HepG2 (cell line): ENCODE data around the gene SLC9B2. TPM values are rescaled to one million over a fixed set of nuclear protein-coding genes. Genes with fewer than 3 reads are reported as not detected.

Experiments used
- ATAC-seq: fragments of 200-7000 bp; cut with Tn5 transposase; 3 replicates; pipeline ENCODE4 v1.9.1; 2020; ENCODE audit warnings: mild to moderate bottlenecking, moderate library complexity
- BruUV-seq: library from RNA; stranded (reverse); fragments of 400-500 nt; replicated peaks from 2 replicates; lab custom pipeline; 2021; lab: Mats Ljungman, UMichigan
- CTCF ChIA-PET: fragments of 300-600 bp; formaldehyde crosslinking; extraction: SDS; loops from one replicate; lab custom pipeline; 2021; ENCODE audit warnings: low total read pairs, inconsistent platforms, low intra/inter-chr PET ratio; lab: Yijun Ruan, JAX
- POLR2A ChIA-PET: fragments of 350-600 bp; sonication (Branson Sonifier 250); formaldehyde crosslinking; loops from one replicate; lab custom pipeline; 2020; ENCODE audit warnings: antibody characterized with exemption, inconsistent platforms; lab: Yijun Ruan, JAX
- DNase-seq: peaks from one replicate; pipeline ENCODE4 v3.0.0-alpha.2; 2015; ENCODE audit warnings: low spot score
- FAIRE-seq: peaks from 3 replicates; lab custom pipeline; 2011; peaks lifted over from hg19 to GRCh38; lab: Jason Lieb, UNC
- H2AFZ ChIP-seq: one replicate; pipeline ENCODE4 v1.6.1; 2011; ENCODE audit warnings: low read length, inconsistent platforms
- H3K27ac ChIP-seq: fragments of 300-600 bp; 3 replicates; pipeline ENCODE4 v1.8.0; 2011; ENCODE audit warnings: mixed run types, mild to moderate bottlenecking, mixed read lengths, low read length, inconsistent platforms; ENCODE audit not compliant: insufficient read depth; ENCODE audit errors: extremely low read length
- H3K27me3 ChIP-seq, 2 experiments: fragments of 200-600 bp in 1 of 2; 2 replicates in 1 of 2; 3 replicates in 1 of 2; pipeline versions ENCODE4 v1.6.0 to v1.8.0; 2011; ENCODE audit warnings: low read length in 2 of 2, mild to moderate bottlenecking in 2 of 2, moderate library complexity in 2 of 2, inconsistent platforms in 1 of 2; ENCODE audit not compliant: insufficient read depth in 2 of 2, control insufficient read depth in 1 of 2
- H3K36me3 ChIP-seq, 2 experiments: fragments of 200-600 bp in 1 of 2; replicated peaks in 1 of 2; 2 replicates in 1 of 2; 3 replicates in 1 of 2; pipeline versions ENCODE4 v1.5.1 to v1.8.0; 2011; ENCODE audit warnings: low read length in 2 of 2, inconsistent platforms in 1 of 2; ENCODE audit not compliant: insufficient read depth in 2 of 2, control insufficient read depth in 1 of 2
- H3K4me1 ChIP-seq: 2 replicates; pipeline ENCODE4 v1.5.1; 2012; ENCODE audit warnings: low read length, inconsistent platforms; ENCODE audit not compliant: insufficient read depth
- H3K4me2 ChIP-seq: 2 replicates; pipeline ENCODE4 v1.6.0; 2011; ENCODE audit warnings: low read depth, low read length, inconsistent platforms
- H3K4me3 ChIP-seq, 3 experiments: fragments of 200-600 bp in 1 of 3; sonication (generic), shearing (Covaris generic) in 1 of 3; replicated peaks in 1 of 3; 2 replicates each; pipeline ENCODE4 v1.5.1; 2011 to 2016; ENCODE audit warnings: low read length in 3 of 3, inconsistent platforms in 2 of 3, low read depth in 2 of 3, mild to moderate bottlenecking in 2 of 3, control low read depth in 1 of 3, mixed read lengths in 1 of 3; ENCODE audit not compliant: insufficient read depth in 1 of 3
- H3K79me2 ChIP-seq: one replicate; pipeline ENCODE4 v1.6.1; 2011; ENCODE audit warnings: low read length, inconsistent platforms; ENCODE audit not compliant: insufficient read depth
- H3K9ac ChIP-seq: 2 replicates; pipeline ENCODE4 v1.6.0; 2011; ENCODE audit warnings: mild to moderate bottlenecking, low read depth, low read length, inconsistent platforms; ENCODE audit not compliant: insufficient read depth
- H3K9me3 ChIP-seq: 2 replicates; pipeline ENCODE4 v1.5.1; 2012; ENCODE audit warnings: mild to moderate bottlenecking, low read length
- H4K20me1 ChIP-seq: 2 replicates; pipeline ENCODE4 v1.6.0; 2011; ENCODE audit warnings: inconsistent platforms, mild to moderate bottlenecking, low read length, moderate library complexity; ENCODE audit not compliant: insufficient read depth
- DRAP1 ChIP-seq: IDR thresholded peaks from 2 replicates; pipeline ENCODE4 v1.6.1; 2016; ENCODE audit warnings: missing genetic modification reagents, missing compliant biosample characterization
- ZC3H13 ChIP-seq: sonication (generic); formaldehyde crosslinking; IDR thresholded peaks from 2 replicates; pipeline ENCODE4 v1.8.1; 2023; ENCODE audit warnings: mild to moderate bottlenecking, missing genetic modification reagents, moderate library complexity
- ZNF619 ChIP-seq: sonication (generic); formaldehyde crosslinking; IDR thresholded peaks from 2 replicates; pipeline ENCODE4 v1.4.0; 2020; ENCODE audit warnings: mild to moderate bottlenecking, missing genetic modification reagents
- WGBS: methylation state at CpG from one replicate; pipeline ENCODE4 v1.1.6; 2017; ENCODE audit warnings: low lambda C conversion rate; 5-methylcytosine and 5-hydroxymethylcytosine counted together
- in situ Hi-C: cut with HindIII; loops from 2 replicates; pipeline ENCODE4 v1.10.0; 2017; ENCODE audit warnings: low pct_unique_long_range_greater_than_20kb; ENCODE audit not compliant: extremely low pct_ligation_motif_present
- intact Hi-C: fragments of 100-400 bp; cut with micrococcal nuclease; formaldehyde crosslinking; loops from one replicate; pipeline ENCODE4 v1.10.0; 2022; ENCODE audit not compliant: unreplicated experiment
- polyA plus RNA-seq, 8 experiments: library from polyadenylated mRNA; depleted of rRNA in 3 of 8; stranded (reverse) in 7 of 8; unstranded in 1 of 8; fragments of >200 nt; fragmentation: Illumina TruSeq in 4 of 8; extraction: Trizol in 4 of 8; gene quantifications; 2 replicates each; pipeline versions ENCODE4 v1.2.1 to v1.2.3, GENCODE V29; 2011 to 2016; ENCODE audit warnings: low read depth in 4 of 8, missing spikeins in 1 of 8, mixed read lengths in 1 of 8; ENCODE audit not compliant: insufficient read depth in 1 of 8
- total RNA-seq, 5 experiments: library from RNA; depleted of rRNA; stranded (reverse); fragments of >200 nt; fragmentation: Illumina TruSeq; extraction: Trizol; gene quantifications; 2 replicates each; pipeline ENCODE4 v1.2.3, GENCODE V29; 2016; ENCODE audit warnings: low read depth in 1 of 5
- TF ChIP-seq, protein P1 (sequence below): sonication (generic); formaldehyde crosslinking; IDR thresholded peaks from 2 replicates; pipeline ENCODE4 v1.5.0; 2020; ENCODE audit warnings: mild to moderate bottlenecking, missing genetic modification reagents, borderline replicate concordance

Gene SLC9B2
- total and polyA plus RNA-seq, 2 of the 13 experiments (the other 11 are each of a cell fraction or from before 2014, with no cell fraction given): 23.5 to 38.5 TPM

GRCh38 chr4:103021120-103021519, 55.4 kb downstream of the SLC9B2 start:
- H3K4me2 ChIP-seq: no peak overlapping the region
- H3K27ac ChIP-seq: no peak overlapping the region
- peaks cover 11% of the 10 kb centered on the region for H3K4me1 ChIP-seq
- no TSS peak for BruUV-seq
- DNase-seq (no peak), ATAC-seq (no peak), FAIRE-seq (no peak)
- H3K79me2 ChIP-seq: no peaks in the 10 kb centered on the region
- TF ChIP-seq ZC3H13 (CRISPR knock-in tag) (no peak), ZNF619 (CRISPR knock-in tag) (no peak), DRAP1 (CRISPR knock-in tag) (no peak)
- TF ChIP-seq, protein P1, sequence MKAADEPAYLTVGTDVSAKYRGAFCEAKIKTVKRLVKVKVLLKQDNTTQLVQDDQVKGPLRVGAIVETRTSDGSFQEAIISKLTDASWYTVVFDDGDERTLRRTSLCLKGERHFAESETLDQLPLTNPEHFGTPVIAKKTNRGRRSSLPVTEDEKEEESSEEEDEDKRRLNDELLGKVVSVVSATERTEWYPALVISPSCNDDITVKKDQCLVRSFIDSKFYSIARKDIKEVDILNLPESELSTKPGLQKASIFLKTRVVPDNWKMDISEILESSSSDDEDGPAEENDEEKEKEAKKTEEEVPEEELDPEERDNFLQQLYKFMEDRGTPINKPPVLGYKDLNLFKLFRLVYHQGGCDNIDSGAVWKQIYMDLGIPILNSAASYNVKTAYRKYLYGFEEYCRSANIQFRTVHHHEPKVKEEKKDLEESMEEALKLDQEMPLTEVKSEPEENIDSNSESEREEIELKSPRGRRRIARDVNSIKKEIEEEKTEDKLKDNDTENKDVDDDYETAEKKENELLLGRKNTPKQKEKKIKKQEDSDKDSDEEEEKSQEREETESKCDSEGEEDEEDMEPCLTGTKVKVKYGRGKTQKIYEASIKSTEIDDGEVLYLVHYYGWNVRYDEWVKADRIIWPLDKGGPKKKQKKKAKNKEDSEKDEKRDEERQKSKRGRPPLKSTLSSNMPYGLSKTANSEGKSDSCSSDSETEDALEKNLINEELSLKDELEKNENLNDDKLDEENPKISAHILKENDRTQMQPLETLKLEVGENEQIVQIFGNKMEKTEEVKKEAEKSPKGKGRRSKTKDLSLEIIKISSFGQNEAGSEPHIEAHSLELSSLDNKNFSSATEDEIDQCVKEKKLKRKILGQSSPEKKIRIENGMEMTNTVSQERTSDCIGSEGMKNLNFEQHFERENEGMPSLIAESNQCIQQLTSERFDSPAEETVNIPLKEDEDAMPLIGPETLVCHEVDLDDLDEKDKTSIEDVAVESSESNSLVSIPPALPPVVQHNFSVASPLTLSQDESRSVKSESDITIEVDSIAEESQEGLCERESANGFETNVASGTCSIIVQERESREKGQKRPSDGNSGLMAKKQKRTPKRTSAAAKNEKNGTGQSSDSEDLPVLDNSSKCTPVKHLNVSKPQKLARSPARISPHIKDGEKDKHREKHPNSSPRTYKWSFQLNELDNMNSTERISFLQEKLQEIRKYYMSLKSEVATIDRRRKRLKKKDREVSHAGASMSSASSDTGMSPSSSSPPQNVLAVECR: no peak
- no peaks in the 10 kb centered on the region; a peak in 1 of 5 replicates for H3K27me3 ChIP-seq
- POLR2A ChIA-PET: no interaction called here
- in situ Hi-C loops (no loop called here), intact Hi-C loops (no loop called here)
- H3K4me3 ChIP-seq: no peak overlapping the region
- peaks cover 0 to 9% of the 10 kb centered on the region in 2 experiments; a peak in 2 of 5 replicates for H3K36me3 ChIP-seq
- no peak overlapping the region for H3K9ac ChIP-seq
- no peaks in the 10 kb centered on the region for H3K9me3 ChIP-seq
- WGBS: 95% methylated on average over 2 of the region's 2 CpGs
- no peaks in the 10 kb centered on the region for H4K20me1 ChIP-seq
- CTCF ChIA-PET: no interaction called here
- no peak overlapping the region for H2AFZ ChIP-seq
